Endodermal cell (in vitro differentiated cells): ENCODE measurements around the gene NPTX1. TPM values are rescaled to one million over a fixed set of nuclear protein-coding genes. Genes with fewer than 3 reads are reported as not detected.

Experiments used
- DNase-seq: peaks from one replicate; pipeline ENCODE4 v3.0.0-alpha.2; 2017
- H3K27ac ChIP-seq: 2 replicates; pipeline ENCODE4 v1.5.1; 2013; ENCODE audit warnings: mild to moderate bottlenecking, low read depth, low read length, moderate library complexity
- H3K27me3 ChIP-seq: 2 replicates; pipeline ENCODE4 v1.6.1; 2013; ENCODE audit warnings: mild to moderate bottlenecking, low read length, moderate library complexity; ENCODE audit not compliant: insufficient read depth, control insufficient read depth, poor library complexity, severe bottlenecking
- H3K36me3 ChIP-seq: 2 replicates; pipeline ENCODE4 v1.7.0; 2013; ENCODE audit warnings: mild to moderate bottlenecking, low read length, moderate library complexity; ENCODE audit not compliant: control insufficient read depth, insufficient read depth
- H3K4me1 ChIP-seq: one replicate; pipeline ENCODE4 v1.7.0; 2013; ENCODE audit warnings: low read length; ENCODE audit not compliant: control insufficient read depth, insufficient read depth
- H3K4me3 ChIP-seq: 2 replicates; pipeline ENCODE4 v1.5.1; 2013; ENCODE audit warnings: mild to moderate bottlenecking, low read length, moderate library complexity
- H3K9ac ChIP-seq: 2 replicates; pipeline ENCODE4 v1.6.1; 2013; ENCODE audit warnings: mild to moderate bottlenecking, low read length, moderate library complexity; ENCODE audit not compliant: poor library complexity, severe bottlenecking; ENCODE audit errors: extremely low read depth
- H3K9me3 ChIP-seq: 2 replicates; pipeline ENCODE4 v1.6.1; 2013; ENCODE audit warnings: mild to moderate bottlenecking, low read length, moderate library complexity; ENCODE audit not compliant: control insufficient read depth
- H3K27ac Mint-ChIP-seq: 2 replicates; pipeline ENCODE4 v1.8.0; 2020; ENCODE audit warnings: mixed read lengths
- H3K27me3 Mint-ChIP-seq: 2 replicates; pipeline ENCODE4 v1.8.0; 2021; ENCODE audit warnings: mild to moderate bottlenecking, mixed read lengths; ENCODE audit not compliant: insufficient read depth
- H3K36me3 Mint-ChIP-seq: 2 replicates; pipeline ENCODE4 v1.8.0; 2020; ENCODE audit warnings: low read depth, mixed read lengths
- H3K4me1 Mint-ChIP-seq: 2 replicates; pipeline ENCODE4 v1.8.0; 2020; ENCODE audit warnings: mixed read lengths
- H3K4me3 Mint-ChIP-seq: 2 replicates; pipeline ENCODE4 v1.8.0; 2020; ENCODE audit warnings: mild to moderate bottlenecking, moderate library complexity, mixed read lengths
- H3K9me3 Mint-ChIP-seq: 2 replicates; pipeline ENCODE4 v1.8.0; 2020; ENCODE audit warnings: mild to moderate bottlenecking, mixed read lengths
- WGBS, 2 experiments: methylation state at CpG; one replicate each; pipeline versions ENCODE4 v1.1.5 to v1.1.7; 2013; ENCODE audit warnings: missing lambda C conversion rate in 2 of 2, mixed read lengths in 1 of 2; ENCODE audit not compliant: insufficient coverage in 1 of 2, insufficient read length in 1 of 2; 5-methylcytosine and 5-hydroxymethylcytosine counted together
- total RNA-seq, 2 donors: library from RNA; stranded (reverse); fragmentation: NEBNext Ultra II Directional in 1 of 2; extraction: Animal tissue kit (Norgen Biotek cat#: 25700) in 1 of 2; gene quantifications; 2 replicates in 1 of 2; 3 replicates in 1 of 2; pipeline ENCODE4 v1.2.1, GENCODE V29; 2021
- TF ChIP-seq, protein P1 (sequence below): fragments of 200-600 bp; sonication (generic); conservative IDR thresholded peaks from 2 replicates; pipeline ENCODE4 v1.5.0; 2021; ENCODE audit warnings: antibody characterized with exemption, mild to moderate bottlenecking

The NPTX1 gene
- total RNA-seq, 2 donors from 2014 or later = 0.24 to 2.3 TPM

DNA sequence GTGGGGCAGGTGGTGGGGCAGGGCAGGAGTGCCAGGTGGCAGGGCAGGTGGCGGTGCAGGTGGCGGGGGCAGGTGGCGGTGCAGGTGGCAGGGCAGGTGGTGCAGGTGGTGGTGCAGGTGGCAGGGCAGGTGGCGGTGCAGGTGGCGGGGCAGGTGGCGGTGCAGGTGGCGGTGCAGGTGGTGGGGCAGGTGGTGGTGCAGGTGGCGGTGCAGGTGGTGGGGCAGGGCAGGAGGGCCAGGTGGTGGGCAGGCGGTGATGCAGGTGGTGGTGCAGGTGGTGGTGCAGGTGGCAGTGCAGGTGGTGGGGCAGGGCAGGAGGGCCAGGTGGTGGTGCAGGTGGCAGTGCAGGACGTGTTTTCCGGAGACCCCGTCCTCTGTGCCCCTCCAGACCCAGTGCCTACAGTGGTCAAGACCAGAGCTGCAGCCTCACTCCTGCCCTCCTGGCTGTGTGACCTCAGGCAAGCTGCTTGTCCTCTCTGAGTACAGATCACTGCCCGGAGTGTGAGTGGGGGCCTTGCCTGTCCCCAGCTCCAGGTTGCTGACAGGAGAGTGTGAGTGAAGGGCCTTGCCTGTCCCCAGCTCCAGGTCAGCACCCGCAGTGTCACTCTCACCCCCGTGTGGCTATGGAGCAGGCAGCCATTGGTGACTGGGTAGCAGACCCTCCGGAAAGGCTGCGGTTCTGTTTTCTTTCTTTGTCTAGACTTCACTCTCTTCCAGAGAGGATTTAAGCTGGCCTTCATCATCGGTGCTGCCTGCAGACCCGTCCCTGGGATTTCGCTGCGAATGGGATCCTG is 16.1 kb upstream of the NPTX1 start:
- Histone ChIP-seq H3K36me3 (no peaks in the 10 kb centered on the region), H3K9ac (no peak overlapping the region), H3K9me3 (no peaks in the 10 kb centered on the region), H3K27me3 (no peaks in the 10 kb centered on the region), H3K4me1 (peaks cover 15% of the 10 kb centered on the region), H3K27ac (no peak overlapping the region), H3K4me3 (no peak overlapping the region)
- Mint-ChIP-seq H3K9me3 (no peaks in the 10 kb centered on the region), H3K36me3 (no peaks in the 10 kb centered on the region), H3K27ac (peak overlapping the region; percentile 74), H3K4me1 (peaks cover 14% of the 10 kb centered on the region), H3K27me3 (peaks cover 15% of the 10 kb centered on the region), H3K4me3 (no peak overlapping the region)
- 68 to 92% methylated on average over 4 to 20 of the region's 21 CpGs for WGBS, 2 experiments
- TF ChIP-seq, protein P1, sequence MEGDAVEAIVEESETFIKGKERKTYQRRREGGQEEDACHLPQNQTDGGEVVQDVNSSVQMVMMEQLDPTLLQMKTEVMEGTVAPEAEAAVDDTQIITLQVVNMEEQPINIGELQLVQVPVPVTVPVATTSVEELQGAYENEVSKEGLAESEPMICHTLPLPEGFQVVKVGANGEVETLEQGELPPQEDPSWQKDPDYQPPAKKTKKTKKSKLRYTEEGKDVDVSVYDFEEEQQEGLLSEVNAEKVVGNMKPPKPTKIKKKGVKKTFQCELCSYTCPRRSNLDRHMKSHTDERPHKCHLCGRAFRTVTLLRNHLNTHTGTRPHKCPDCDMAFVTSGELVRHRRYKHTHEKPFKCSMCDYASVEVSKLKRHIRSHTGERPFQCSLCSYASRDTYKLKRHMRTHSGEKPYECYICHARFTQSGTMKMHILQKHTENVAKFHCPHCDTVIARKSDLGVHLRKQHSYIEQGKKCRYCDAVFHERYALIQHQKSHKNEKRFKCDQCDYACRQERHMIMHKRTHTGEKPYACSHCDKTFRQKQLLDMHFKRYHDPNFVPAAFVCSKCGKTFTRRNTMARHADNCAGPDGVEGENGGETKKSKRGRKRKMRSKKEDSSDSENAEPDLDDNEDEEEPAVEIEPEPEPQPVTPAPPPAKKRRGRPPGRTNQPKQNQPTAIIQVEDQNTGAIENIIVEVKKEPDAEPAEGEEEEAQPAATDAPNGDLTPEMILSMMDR = no peak
- DNase-seq = no peak

- H3K4me3 ChIP-seq = no peak overlapping the region
- Mint-ChIP-seq H3K27me3 (peaks cover 14% of the 10 kb centered on the region), H3K36me3 (no peaks in the 10 kb centered on the region), H3K27ac (peak overlapping the region; percentile 74), H3K4me3 (no peak overlapping the region), H3K4me1 (peaks cover 22% of the 10 kb centered on the region), H3K9me3 (no peaks in the 10 kb centered on the region)
- DNase-seq = peak; percentile 92
- TF ChIP-seq, protein P1 = no peak
- no peaks in the 10 kb centered on the region for H3K9me3 ChIP-seq
- no peaks in the 10 kb centered on the region for H3K36me3 ChIP-seq
- peak overlapping the region; percentile 1 for H3K9ac ChIP-seq
- H3K27ac ChIP-seq = peak overlapping the region; percentile 91
- peaks cover 15% of the 10 kb centered on the region for H3K4me1 ChIP-seq
- 33 to 56% methylated on average over 11 to 18 of the region's 21 CpGs for WGBS, 2 experiments
- H3K27me3 ChIP-seq = no peaks in the 10 kb centered on the region
Observed at GRCh38 chr17:80491478-80492342, 15.3 kb upstream of the NPTX1 start.

- no peaks in the 10 kb centered on the region for H3K9me3 ChIP-seq
- no peak overlapping the region for H3K27ac ChIP-seq
- peak; percentile 61 for DNase-seq
- peaks cover 8% of the 10 kb centered on the region for H3K4me1 ChIP-seq
- peaks cover 9% of the 10 kb centered on the region for H3K27me3 ChIP-seq
- Mint-ChIP-seq H3K9me3 (no peaks in the 10 kb centered on the region), H3K36me3 (no peaks in the 10 kb centered on the region), H3K4me1 (peaks cover 16% of the 10 kb centered on the region), H3K27ac (no peak overlapping the region), H3K27me3 (peaks cover 29% of the 10 kb centered on the region), H3K4me3 (no peak overlapping the region)
- no peaks in the 10 kb centered on the region for H3K36me3 ChIP-seq
- H3K9ac ChIP-seq = no peak overlapping the region
- H3K4me3 ChIP-seq = no peak overlapping the region
- 84 to 85% methylated on average over 6 to 7 of the region's 7 CpGs for WGBS, 2 experiments
- TF ChIP-seq, protein P1 = no peak
Observed at GRCh38 chr17:80487511-80487910, 11.1 kb upstream of the NPTX1 start.
